K562 (cell line): ENCODE results near the gene BDP1. TPM values are rescaled to one million over a fixed set of nuclear protein-coding genes. Genes with fewer than 3 reads are reported as not detected.

Source experiments
- ATAC-seq: fragments of 200-7000 bp; cut with Tn5 transposase; 3 replicates; pipeline ENCODE4 v1.9.1; 2020; ENCODE audit warnings: moderate library complexity
- BruUV-seq: library from RNA; stranded (reverse); fragments of 400-500 nt; replicated peaks from 2 replicates; lab custom pipeline; 2021; lab: Mats Ljungman, UMichigan
- CTCF ChIA-PET: fragments of 300-600 bp; formaldehyde crosslinking; extraction: SDS; loops from one replicate; lab custom pipeline; 2021; ENCODE audit warnings: low intra/inter-chr PET ratio; lab: Yijun Ruan, JAX
- POLR2A ChIA-PET: fragments of 300-600, 350-650 bp; sonication (Branson Sonifier 250); formaldehyde crosslinking; extraction: SDS; loops from one replicate; lab custom pipeline; 2021; ENCODE audit warnings: antibody characterized with exemption, inconsistent platforms; lab: Yijun Ruan, JAX
- DNase-seq, 4 experiments: peaks; one replicate each; pipeline versions ENCODE4 v3.0.0 to v3.0.0-alpha.2; 2011 to 2018; ENCODE audit warnings: low spot score in 3 of 4, mixed read lengths in 3 of 4; ENCODE audit errors: extremely low read depth in 1 of 4
- FAIRE-seq: peaks from 2 replicates; lab custom pipeline; 2011; peaks lifted over from hg19 to GRCh38; lab: Jason Lieb, UNC
- H2AFZ ChIP-seq: 2 replicates; pipeline ENCODE4 v1.6.0; 2011; ENCODE audit warnings: low read depth, low read length, control low read depth, inconsistent platforms
- H3K27ac ChIP-seq: fragments of 200-600 bp; 3 replicates; pipeline ENCODE4 v1.8.0; 2011; ENCODE audit warnings: low read depth, mild to moderate bottlenecking, control low read depth, inconsistent platforms, low read length, moderate library complexity, mixed read lengths; ENCODE audit errors: extremely low read depth
- H3K27me3 ChIP-seq, 2 experiments: fragments of 300-600 bp in 1 of 2; 2 replicates in 1 of 2; 3 replicates in 1 of 2; pipeline versions ENCODE4 v1.6.0 to v1.8.0; 2011; ENCODE audit warnings: inconsistent platforms in 2 of 2, low read length in 2 of 2, mild to moderate bottlenecking in 1 of 2, mixed read lengths in 1 of 2, moderate library complexity in 1 of 2; ENCODE audit not compliant: control insufficient read depth in 2 of 2, insufficient read depth in 2 of 2
- H3K36me3 ChIP-seq: fragments of 300-600 bp; 3 replicates; pipeline ENCODE4 v1.8.0; 2011; ENCODE audit warnings: mild to moderate bottlenecking, low read length, inconsistent platforms; ENCODE audit not compliant: control insufficient read depth, insufficient read depth
- H3K4me1 ChIP-seq, 2 experiments: fragments of 200-600 bp in 1 of 2; replicated peaks in 1 of 2; 2 replicates in 1 of 2; 3 replicates in 1 of 2; pipeline versions ENCODE4 v1.5.1 to v1.8.0; 2011; ENCODE audit warnings: inconsistent platforms in 2 of 2, low read length in 2 of 2, mild to moderate bottlenecking in 1 of 2, mixed read lengths in 1 of 2, moderate library complexity in 1 of 2; ENCODE audit not compliant: control insufficient read depth in 2 of 2, insufficient read depth in 2 of 2
- H3K4me2 ChIP-seq: 2 replicates; pipeline ENCODE4 v1.6.1; 2011; ENCODE audit warnings: low read length, control low read depth, inconsistent platforms, mixed read lengths; ENCODE audit not compliant: insufficient read depth
- H3K4me3 ChIP-seq: fragments of 200-600 bp; sonication (generic), shearing (Covaris generic); 2 replicates; pipeline ENCODE4 v1.5.1; 2016; ENCODE audit warnings: control low read depth, inconsistent platforms
- H3K79me2 ChIP-seq: fragments of 200-600 bp; 3 replicates; pipeline ENCODE4 v1.8.0; 2011; ENCODE audit warnings: low read length, inconsistent platforms; ENCODE audit not compliant: control insufficient read depth, insufficient read depth
- H3K9ac ChIP-seq, 2 experiments: 2 replicates each; pipeline versions ENCODE4 v1.6.0 to v1.6.1; 2011; ENCODE audit warnings: low read depth in 2 of 2, low read length in 2 of 2, control low read depth in 1 of 2, inconsistent platforms in 1 of 2, mild to moderate bottlenecking in 1 of 2, mixed read lengths in 1 of 2; ENCODE audit not compliant: insufficient read depth in 1 of 2
- H3K9me1 ChIP-seq: one replicate; pipeline ENCODE4 v1.6.0; 2011; ENCODE audit warnings: inconsistent platforms, mild to moderate bottlenecking, low read length, moderate library complexity; ENCODE audit not compliant: control insufficient read depth, insufficient read depth
- H3K9me3 ChIP-seq: replicated peaks from 2 replicates; pipeline ENCODE4 v1.5.1; 2011; ENCODE audit warnings: low read depth, low read length, inconsistent platforms; ENCODE audit not compliant: control insufficient read depth, insufficient read depth
- H4K20me1 ChIP-seq: replicated peaks from 2 replicates; pipeline ENCODE4 v1.6.1; 2011; ENCODE audit warnings: low read length, inconsistent platforms, mixed read lengths; ENCODE audit not compliant: control insufficient read depth, insufficient read depth
- DNMT1 ChIP-seq: fragments of 450-650 bp; IDR thresholded peaks from 2 replicates; pipeline ENCODE4 v1.6.1; 2016; ENCODE audit warnings: antibody characterized with exemption, mild to moderate bottlenecking
- EHMT2 ChIP-seq: fragments of 450-650 bp; IDR thresholded peaks from 2 replicates; pipeline ENCODE4 v1.6.1; 2018; ENCODE audit warnings: antibody characterized with exemption
- SMC3 ChIP-seq: conservative IDR thresholded peaks from 2 replicates; pipeline ENCODE4 v1.6.1; 2011; ENCODE audit warnings: low read depth, low read length, improper control_type of control experiment; ENCODE audit not compliant: insufficient read depth
- TOE1 ChIP-seq, 2 experiments: fragments of 450-650 bp in 1 of 2; sonication (generic) in 1 of 2; formaldehyde crosslinking in 1 of 2; IDR thresholded peaks; 2 replicates each; pipeline versions ENCODE4 v1.7.1 to v1.8.0; 2016 to 2022; ENCODE audit warnings: borderline replicate concordance in 2 of 2, mild to moderate bottlenecking in 2 of 2, antibody characterized with exemption in 1 of 2, inconsistent platforms in 1 of 2, low read depth in 1 of 2, missing genetic modification reagents in 1 of 2, moderate library complexity in 1 of 2
- TRIM28 ChIP-seq: fragments of 450-650 bp; IDR thresholded peaks from 2 replicates; pipeline ENCODE4 v1.6.1; 2017
- ZBTB7A ChIP-seq: IDR thresholded peaks from 2 replicates; pipeline ENCODE4 v1.6.1; 2011; ENCODE audit warnings: low read depth, mild to moderate bottlenecking, low read length, moderate library complexity, borderline replicate concordance; ENCODE audit not compliant: control insufficient read depth
- ZKSCAN3 ChIP-seq: fragments of 250-450 bp; sonication (Bioruptor Pico); IDR thresholded peaks from 2 replicates; pipeline ENCODE4 v1.4.0; 2020
- ZNF766 ChIP-seq: fragments of 200-800 bp; sonication (Bioruptor generic); conservative IDR thresholded peaks from 2 replicates; pipeline ENCODE4 v1.6.1; 2016; ENCODE audit warnings: missing genetic modification characterization, missing compliant biosample characterization
- WGBS: fragments of 100-300 bp; shearing (Covaris generic); methylation state at CpG from one replicate; pipeline ENCODE4 v1.1.6; 2016; ENCODE audit warnings: low coverage, mixed read lengths; ENCODE audit not compliant: insufficient coverage; ENCODE audit errors: missing lambda C conversion rate; 5-methylcytosine and 5-hydroxymethylcytosine counted together
- in situ Hi-C: fragments of 300-500 bp; cut with MboI; formaldehyde crosslinking; loops from 4 replicates; pipeline ENCODE4 v1.15.0; 2018; ENCODE audit warnings: inconsistent platforms, mixed read lengths
- intact Hi-C: fragments of 100-400 bp; cut with micrococcal nuclease; formaldehyde crosslinking; loops from 2 replicates; pipeline ENCODE4 v1.14.2; 2022
- polyA plus RNA-seq, 8 experiments: library from polyadenylated mRNA; depleted of rRNA in 4 of 8; stranded (reverse) in 5 of 8; unstranded in 3 of 8; fragments of >200 nt; fragmentation: Nextera tagmentation in 2 of 8; fragmentation: Illumina TruSeq in 1 of 8; extraction: Ambion mirVana in 2 of 8; extraction: Trizol in 1 of 8; gene quantifications; 2 replicates each; pipeline versions ENCODE4 v1.2.1 to v1.2.3, GENCODE V29; 2011 to 2014; ENCODE audit warnings: inconsistent platforms in 1 of 8, missing spikeins in 1 of 8
- total RNA-seq, 7 experiments: library from RNA; depleted of rRNA in 6 of 7; stranded (reverse); fragments of >200 nt in 6 of 7; fragmentation: Illumina TruSeq in 2 of 7; extraction: Trizol in 2 of 7; gene quantifications; 2 replicates each; pipeline versions ENCODE4 v1.2.1 to v1.2.3, GENCODE V29; 2011 to 2021; ENCODE audit warnings: low replicate concordance in 1 of 7
- TF ChIP-seq, protein P1 (sequence below): fragments of 250-450 bp; sonication (Bioruptor Pico); IDR thresholded peaks from 2 replicates; pipeline ENCODE4 v1.4.0; 2020; ENCODE audit warnings: borderline replicate concordance
- TF ChIP-seq, protein P2 (sequence below): sonication (generic); formaldehyde crosslinking; IDR thresholded peaks from 2 replicates; pipeline ENCODE4 v1.9.0; 2022; ENCODE audit warnings: mild to moderate bottlenecking, missing genetic modification reagents
- TF ChIP-seq, protein P3 (sequence below): fragments of 250-450 bp; sonication (Bioruptor Pico); IDR thresholded peaks from 2 replicates; pipeline ENCODE4 v1.4.0; 2020
- TF ChIP-seq, protein P4 (sequence below): IDR thresholded peaks from 2 replicates; pipeline ENCODE4 v1.6.1; 2011; ENCODE audit warnings: borderline replicate concordance, low read depth, mild to moderate bottlenecking, moderate library complexity, low read length; ENCODE audit not compliant: insufficient read depth, poor library complexity, severe bottlenecking

The BDP1 gene
- total and polyA plus RNA-seq, 9 of the 15 experiments (the other 6 are each of a cell fraction or from before 2014, with no cell fraction given): 6.9 to 47.3 (median 23.9) TPM

DNA sequence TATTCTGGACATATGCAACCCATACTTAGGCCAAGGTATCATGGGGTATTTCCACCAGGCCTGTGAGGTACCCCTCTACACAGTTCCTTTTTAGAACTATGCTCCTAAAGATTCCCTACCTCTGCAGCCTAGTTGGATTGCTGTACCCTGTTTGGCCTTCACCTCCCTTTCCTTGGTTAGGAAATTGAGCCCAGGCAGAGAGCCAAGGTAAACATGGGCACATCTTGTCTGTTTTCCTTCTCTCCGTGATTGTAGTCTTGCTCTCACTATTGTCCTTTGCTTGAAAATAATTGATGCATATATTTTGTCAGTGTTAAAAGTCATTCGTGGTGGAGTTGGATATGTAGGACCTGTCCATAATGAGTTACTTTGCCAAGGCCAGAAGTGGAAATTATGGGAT is 26.7 kb downstream of the BDP1 start:
- FAIRE-seq (no peak), ATAC-seq (no peak), DNase-seq (no peak)
- Histone ChIP-seq H3K9me3 (no peaks in the 10 kb centered on the region), H3K27me3 (no peaks in the 10 kb centered on the region), H3K36me3 (peaks cover 76% of the 10 kb centered on the region), H3K4me1 (no peaks in the 10 kb centered on the region), H4K20me1 (no peaks in the 10 kb centered on the region), H3K9ac (no peak overlapping the region), H3K79me2 (no peaks in the 10 kb centered on the region), H3K27ac (no peak overlapping the region), H3K4me2 (no peak overlapping the region), H2AFZ (no peak overlapping the region), H3K4me3 (no peak overlapping the region), H3K9me1 (no peaks in the 10 kb centered on the region)
- WGBS: 79% methylated on average over 2 of the region's 2 CpGs
- ChIA-PET CTCF (no interaction called here), POLR2A (no interaction called here)
- intact Hi-C loops (no loop called here), in situ Hi-C loops (loop anchor here (25.0 kb wide), 2 partner anchors 1570 to 1845 kb away; no protein-coding TSS in a partner anchor)
- no TSS peak for BruUV-seq
- TF ChIP-seq ZKSCAN3 (CRISPR knock-in tag) (no peak), SMC3 (no peak), ZNF766 (CRISPR knock-in tag) (no peak), TRIM28 (no peak), EHMT2 (no peak), ZBTB7A (no peak), DNMT1 (no peak), TOE1 (IDR thresholded peaks at IDR 0.05; ENCODE audit: borderline replicate concordance) (no peak), TOE1 (CRISPR knock-in tag; IDR thresholded peaks at IDR 0.05; ENCODE audit: borderline replicate concordance, low read depth) (no peak)
- TF ChIP-seq, protein P1, sequence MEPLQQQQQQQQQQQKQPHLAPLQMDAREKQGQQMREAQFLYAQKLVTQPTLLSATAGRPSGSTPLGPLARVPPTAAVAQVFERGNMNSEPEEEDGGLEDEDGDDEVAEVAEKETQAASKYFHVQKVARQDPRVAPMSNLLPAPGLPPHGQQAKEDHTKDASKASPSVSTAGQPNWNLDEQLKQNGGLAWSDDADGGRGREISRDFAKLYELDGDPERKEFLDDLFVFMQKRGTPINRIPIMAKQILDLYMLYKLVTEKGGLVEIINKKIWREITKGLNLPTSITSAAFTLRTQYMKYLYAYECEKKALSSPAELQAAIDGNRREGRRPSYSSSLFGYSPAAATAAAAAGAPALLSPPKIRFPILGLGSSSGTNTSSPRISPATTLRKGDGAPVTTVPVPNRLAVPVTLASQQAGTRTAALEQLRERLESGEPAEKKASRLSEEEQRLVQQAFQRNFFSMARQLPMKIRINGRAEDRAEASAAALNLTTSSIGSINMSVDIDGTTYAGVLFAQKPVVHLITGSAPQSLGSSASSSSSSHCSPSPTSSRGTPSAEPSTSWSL (CRISPR knock-in tag): no peak
- TF ChIP-seq, protein P2, sequence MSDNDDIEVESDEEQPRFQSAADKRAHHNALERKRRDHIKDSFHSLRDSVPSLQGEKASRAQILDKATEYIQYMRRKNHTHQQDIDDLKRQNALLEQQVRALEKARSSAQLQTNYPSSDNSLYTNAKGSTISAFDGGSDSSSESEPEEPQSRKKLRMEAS (CRISPR knock-in tag): no peak
- TF ChIP-seq, protein P3, sequence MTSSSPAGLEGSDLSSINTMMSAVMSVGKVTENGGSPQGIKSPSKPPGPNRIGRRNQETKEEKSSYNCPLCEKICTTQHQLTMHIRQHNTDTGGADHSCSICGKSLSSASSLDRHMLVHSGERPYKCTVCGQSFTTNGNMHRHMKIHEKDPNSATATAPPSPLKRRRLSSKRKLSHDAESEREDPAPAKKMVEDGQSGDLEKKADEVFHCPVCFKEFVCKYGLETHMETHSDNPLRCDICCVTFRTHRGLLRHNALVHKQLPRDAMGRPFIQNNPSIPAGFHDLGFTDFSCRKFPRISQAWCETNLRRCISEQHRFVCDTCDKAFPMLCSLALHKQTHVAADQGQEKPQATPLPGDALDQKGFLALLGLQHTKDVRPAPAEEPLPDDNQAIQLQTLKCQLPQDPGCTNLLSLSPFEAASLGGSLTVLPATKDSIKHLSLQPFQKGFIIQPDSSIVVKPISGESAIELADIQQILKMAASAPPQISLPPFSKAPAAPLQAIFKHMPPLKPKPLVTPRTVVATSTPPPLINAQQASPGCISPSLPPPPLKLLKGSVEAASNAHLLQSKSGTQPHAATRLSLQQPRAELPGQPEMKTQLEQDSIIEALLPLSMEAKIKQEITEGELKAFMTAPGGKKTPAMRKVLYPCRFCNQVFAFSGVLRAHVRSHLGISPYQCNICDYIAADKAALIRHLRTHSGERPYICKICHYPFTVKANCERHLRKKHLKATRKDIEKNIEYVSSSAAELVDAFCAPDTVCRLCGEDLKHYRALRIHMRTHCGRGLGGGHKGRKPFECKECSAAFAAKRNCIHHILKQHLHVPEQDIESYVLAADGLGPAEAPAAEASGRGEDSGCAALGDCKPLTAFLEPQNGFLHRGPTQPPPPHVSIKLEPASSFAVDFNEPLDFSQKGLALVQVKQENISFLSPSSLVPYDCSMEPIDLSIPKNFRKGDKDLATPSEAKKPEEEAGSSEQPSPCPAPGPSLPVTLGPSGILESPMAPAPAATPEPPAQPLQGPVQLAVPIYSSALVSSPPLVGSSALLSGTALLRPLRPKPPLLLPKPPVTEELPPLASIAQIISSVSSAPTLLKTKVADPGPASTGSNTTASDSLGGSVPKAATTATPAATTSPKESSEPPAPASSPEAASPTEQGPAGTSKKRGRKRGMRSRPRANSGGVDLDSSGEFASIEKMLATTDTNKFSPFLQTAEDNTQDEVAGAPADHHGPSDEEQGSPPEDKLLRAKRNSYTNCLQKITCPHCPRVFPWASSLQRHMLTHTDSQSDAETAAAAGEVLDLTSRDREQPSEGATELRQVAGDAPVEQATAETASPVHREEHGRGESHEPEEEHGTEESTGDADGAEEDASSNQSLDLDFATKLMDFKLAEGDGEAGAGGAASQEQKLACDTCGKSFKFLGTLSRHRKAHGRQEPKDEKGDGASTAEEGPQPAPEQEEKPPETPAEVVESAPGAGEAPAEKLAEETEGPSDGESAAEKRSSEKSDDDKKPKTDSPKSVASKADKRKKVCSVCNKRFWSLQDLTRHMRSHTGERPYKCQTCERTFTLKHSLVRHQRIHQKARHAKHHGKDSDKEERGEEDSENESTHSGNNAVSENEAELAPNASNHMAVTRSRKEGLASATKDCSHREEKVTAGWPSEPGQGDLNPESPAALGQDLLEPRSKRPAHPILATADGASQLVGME (CRISPR knock-in tag): no peak
- TF ChIP-seq, protein P4, sequence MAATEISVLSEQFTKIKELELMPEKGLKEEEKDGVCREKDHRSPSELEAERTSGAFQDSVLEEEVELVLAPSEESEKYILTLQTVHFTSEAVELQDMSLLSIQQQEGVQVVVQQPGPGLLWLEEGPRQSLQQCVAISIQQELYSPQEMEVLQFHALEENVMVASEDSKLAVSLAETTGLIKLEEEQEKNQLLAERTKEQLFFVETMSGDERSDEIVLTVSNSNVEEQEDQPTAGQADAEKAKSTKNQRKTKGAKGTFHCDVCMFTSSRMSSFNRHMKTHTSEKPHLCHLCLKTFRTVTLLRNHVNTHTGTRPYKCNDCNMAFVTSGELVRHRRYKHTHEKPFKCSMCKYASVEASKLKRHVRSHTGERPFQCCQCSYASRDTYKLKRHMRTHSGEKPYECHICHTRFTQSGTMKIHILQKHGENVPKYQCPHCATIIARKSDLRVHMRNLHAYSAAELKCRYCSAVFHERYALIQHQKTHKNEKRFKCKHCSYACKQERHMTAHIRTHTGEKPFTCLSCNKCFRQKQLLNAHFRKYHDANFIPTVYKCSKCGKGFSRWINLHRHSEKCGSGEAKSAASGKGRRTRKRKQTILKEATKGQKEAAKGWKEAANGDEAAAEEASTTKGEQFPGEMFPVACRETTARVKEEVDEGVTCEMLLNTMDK: no peak
